Mesenchymal stem cell (in vitro differentiated cells and primary cell): ENCODE measurements around the gene FNDC5.
A peak's percentile ranks its signal among the peaks of the same experiment; 100 is the strongest.

ENCODE experiments used
- DNase-seq: peaks from one replicate; pipeline ENCODE4 v3.0.0-alpha.2; 2013
- H2AFZ ChIP-seq: one replicate; pipeline ENCODE4 v1.6.1; 2013; ENCODE audit warnings: low read depth, mild to moderate bottlenecking, control low read depth, inconsistent platforms, low read length, moderate library complexity
- H2AK5ac ChIP-seq: 2 replicates; pipeline ENCODE4 v1.6.1; 2013; ENCODE audit warnings: low read length, moderate library complexity, mild to moderate bottlenecking, inconsistent platforms; ENCODE audit not compliant: severe bottlenecking
- H2BK120ac ChIP-seq: one replicate; pipeline ENCODE4 v1.6.1; 2013; ENCODE audit warnings: low read depth, mild to moderate bottlenecking, inconsistent platforms, low read length, moderate library complexity
- H2BK12ac ChIP-seq, 2 experiments: one replicate each; pipeline ENCODE4 v1.6.1; 2013; ENCODE audit warnings: inconsistent platforms in 2 of 2, low read length in 2 of 2, mild to moderate bottlenecking in 2 of 2, moderate library complexity in 2 of 2, control low read depth in 1 of 2
- H2BK15ac ChIP-seq: one replicate; pipeline ENCODE4 v1.6.1; 2013; ENCODE audit warnings: mild to moderate bottlenecking, low read depth, inconsistent platforms; ENCODE audit not compliant: poor library complexity, severe bottlenecking
- H2BK5ac ChIP-seq: 2 replicates; pipeline ENCODE4 v1.6.1; 2013; ENCODE audit warnings: low read depth, mild to moderate bottlenecking, low read length, control low read depth, inconsistent platforms; ENCODE audit not compliant: poor library complexity, severe bottlenecking
- H3K14ac ChIP-seq, 2 experiments: one replicate each; pipeline ENCODE4 v1.6.1; 2013; ENCODE audit warnings: inconsistent platforms in 2 of 2, low read length in 2 of 2, control low read depth in 1 of 2, mild to moderate bottlenecking in 1 of 2, moderate library complexity in 1 of 2
- H3K18ac ChIP-seq, 2 experiments: one replicate each; pipeline ENCODE4 v1.6.1; 2013; ENCODE audit warnings: inconsistent platforms in 2 of 2, low read length in 2 of 2, control low read depth in 1 of 2, low read depth in 1 of 2, mild to moderate bottlenecking in 1 of 2
- H3K23ac ChIP-seq, 2 experiments: one replicate each; pipeline ENCODE4 v1.6.1; 2013; ENCODE audit warnings: inconsistent platforms in 2 of 2, low read length in 2 of 2, mild to moderate bottlenecking in 2 of 2, moderate library complexity in 2 of 2, control low read depth in 1 of 2
- H3K27ac ChIP-seq: 2 replicates; pipeline ENCODE4 v1.5.1; 2013; ENCODE audit warnings: mild to moderate bottlenecking, moderate library complexity, low read length, control low read depth, inconsistent platforms; ENCODE audit not compliant: poor library complexity, severe bottlenecking
- H3K27me3 ChIP-seq, 2 experiments: 2 replicates each; pipeline versions ENCODE4 v1.6.1 to v1.7.0; 2013; ENCODE audit warnings: low read length in 2 of 2, mild to moderate bottlenecking in 2 of 2, moderate library complexity in 2 of 2, control low read depth in 1 of 2, inconsistent platforms in 1 of 2; ENCODE audit not compliant: control insufficient read depth in 1 of 2, insufficient read depth in 1 of 2
- H3K36me3 ChIP-seq, 2 experiments: 2 replicates each; pipeline versions ENCODE4 v1.6.1 to v1.7.0; 2013; ENCODE audit warnings: low read length in 2 of 2, control low read depth in 1 of 2, inconsistent platforms in 1 of 2, low read depth in 1 of 2, mild to moderate bottlenecking in 1 of 2; ENCODE audit not compliant: insufficient read depth in 2 of 2, control insufficient read depth in 1 of 2
- H3K4ac ChIP-seq, 2 experiments: one replicate each; pipeline ENCODE4 v1.6.1; 2013; ENCODE audit warnings: inconsistent platforms in 2 of 2, low read length in 2 of 2, mild to moderate bottlenecking in 2 of 2, moderate library complexity in 2 of 2, control low read depth in 1 of 2, low read depth in 1 of 2
- H3K4me1 ChIP-seq: 2 replicates; pipeline ENCODE4 v1.6.1; 2013; ENCODE audit warnings: low read depth, low read length, control low read depth; ENCODE audit not compliant: control insufficient read depth, insufficient read depth
- H3K4me2 ChIP-seq: 2 replicates; pipeline ENCODE4 v1.6.1; 2013; ENCODE audit warnings: low read length, mild to moderate bottlenecking, inconsistent platforms; ENCODE audit not compliant: poor library complexity, severe bottlenecking
- H3K4me3 ChIP-seq, 2 experiments: 2 replicates each; pipeline versions ENCODE4 v1.5.1 to v1.7.0; 2013; ENCODE audit warnings: low read length in 2 of 2, mild to moderate bottlenecking in 2 of 2, control low read depth in 1 of 2, low read depth in 1 of 2; ENCODE audit not compliant: insufficient read depth in 1 of 2
- H3K79me1 ChIP-seq: replicated peaks from 2 replicates; pipeline ENCODE4 v1.6.1; 2013; ENCODE audit warnings: mild to moderate bottlenecking, control low read depth, low read length, inconsistent platforms; ENCODE audit not compliant: poor library complexity, severe bottlenecking
- H3K9ac ChIP-seq: 2 replicates; pipeline ENCODE4 v1.7.0; 2013; ENCODE audit warnings: mild to moderate bottlenecking, low read length, moderate library complexity
- H3K9me3 ChIP-seq: 2 replicates; pipeline ENCODE4 v1.7.0; 2013; ENCODE audit warnings: mild to moderate bottlenecking, low read length; ENCODE audit not compliant: control insufficient read depth
- H4K8ac ChIP-seq: one replicate; pipeline ENCODE4 v1.6.1; 2013; ENCODE audit warnings: inconsistent platforms, mild to moderate bottlenecking, low read length, moderate library complexity
- H4K91ac ChIP-seq: one replicate; pipeline ENCODE4 v1.6.1; 2013; ENCODE audit warnings: mild to moderate bottlenecking, low read length, inconsistent platforms
- WGBS: methylation state at CpG from one replicate; pipeline ENCODE4 v1.1.7; 2013; ENCODE audit warnings: mixed read lengths; 5-methylcytosine and 5-hydroxymethylcytosine counted together

The FNDC5 gene

DNA sequence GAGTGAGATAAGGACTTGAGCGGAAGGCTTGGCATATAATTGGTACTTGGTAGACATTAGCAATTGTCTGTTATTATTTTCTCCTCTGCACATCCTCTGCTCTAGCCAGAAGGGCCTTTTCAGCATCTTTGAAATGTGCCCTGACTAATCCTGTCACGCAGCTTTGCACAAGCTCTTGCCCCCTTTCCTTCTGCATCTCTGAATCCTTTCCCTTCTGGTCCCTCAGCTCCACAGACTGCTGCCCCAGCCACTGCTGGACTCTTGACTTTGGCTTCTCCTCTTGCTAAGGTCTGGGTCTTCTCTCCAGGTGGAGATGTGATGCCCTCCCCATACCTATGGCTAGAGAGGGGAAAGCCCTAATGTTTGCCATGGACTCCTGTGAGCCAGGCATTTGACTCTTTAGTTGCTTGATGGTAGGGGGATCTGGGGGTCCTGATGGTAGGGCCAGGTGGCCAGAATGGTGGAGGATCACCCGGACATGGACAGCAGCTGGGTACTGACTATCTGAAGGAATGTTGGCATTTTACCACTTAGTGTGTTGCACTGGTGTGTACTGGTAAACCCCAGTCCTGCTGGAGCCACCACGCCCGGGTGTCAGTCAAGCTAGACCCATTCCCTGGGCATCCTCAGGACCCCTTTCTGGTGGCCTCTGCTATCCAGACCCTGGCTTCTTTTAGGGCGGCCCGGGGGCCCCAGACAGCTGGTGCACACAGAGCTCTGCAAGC lies 20.0 kb upstream of the FNDC5 start:
- H3K9me3 ChIP-seq, result no peaks in the 10 kb centered on the region
- H3K4ac ChIP-seq, result no peak overlapping the region
- H3K14ac ChIP-seq, result peak overlapping the region in 1 of 2 experiments; percentile 14
- H3K27me3 ChIP-seq, result peaks cover 59 to 70% of the 10 kb centered on the region in 2 experiments
- no peak overlapping the region for H2AFZ ChIP-seq
- H3K9ac ChIP-seq, result no peak overlapping the region
- H3K79me1 ChIP-seq, result no peaks in the 10 kb centered on the region
- no peak overlapping the region for H3K27ac ChIP-seq
- no peak overlapping the region for H4K91ac ChIP-seq
- H3K23ac ChIP-seq, result no peak overlapping the region
- no peak overlapping the region for H2BK120ac ChIP-seq
- WGBS, result 78% methylated on average over 6 of the region's 7 CpGs
- no peak overlapping the region for H4K8ac ChIP-seq
- no peak overlapping the region for H3K18ac ChIP-seq
- H3K4me1 ChIP-seq, result peaks cover 20% of the 10 kb centered on the region
- no peak for DNase-seq
- no peak overlapping the region for H2BK12ac ChIP-seq
- no peak overlapping the region for H2BK5ac ChIP-seq
- no peak overlapping the region for H2AK5ac ChIP-seq
- no peak overlapping the region for H2BK15ac ChIP-seq
- no peak overlapping the region for H3K4me3 ChIP-seq
- H3K36me3 ChIP-seq, result peaks cover 0 to 3% of the 10 kb centered on the region in 2 experiments
- no peak overlapping the region for H3K4me2 ChIP-seq

DNA sequence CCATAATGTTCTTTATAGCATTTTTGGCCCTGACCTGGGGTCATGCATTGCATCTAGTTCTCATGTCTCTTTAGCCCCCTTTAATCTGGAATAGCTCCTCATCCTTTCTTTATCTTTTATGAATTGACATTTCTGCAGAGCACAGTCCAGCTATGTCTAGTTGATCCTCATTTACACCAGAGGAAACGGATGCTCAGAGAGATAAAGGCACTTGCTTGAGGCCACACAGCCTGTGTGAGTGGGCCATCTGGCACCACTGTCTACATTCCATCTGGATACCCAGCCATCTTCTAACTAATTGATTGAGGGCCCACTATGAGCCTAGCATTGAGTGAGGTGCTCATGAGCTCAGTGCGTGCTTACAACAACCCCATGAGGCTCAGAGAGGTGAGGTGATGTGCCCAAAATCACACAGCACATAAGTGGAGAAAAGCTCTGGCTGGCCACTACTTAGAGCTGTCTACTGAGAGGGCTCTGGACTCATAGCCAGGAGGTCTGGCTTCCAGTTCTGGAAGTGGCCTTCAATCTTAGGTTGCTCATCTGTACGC lies 19.1 kb upstream of the FNDC5 start:
- H4K91ac ChIP-seq, result no peak overlapping the region
- H3K36me3 ChIP-seq, result no peaks in the 10 kb centered on the region
- peaks cover 68 to 78% of the 10 kb centered on the region in 2 experiments for H3K27me3 ChIP-seq
- DNase-seq, result no peak
- H3K4me2 ChIP-seq, result no peak overlapping the region
- H2BK15ac ChIP-seq, result peak overlapping the region; percentile 7
- H3K9ac ChIP-seq, result no peak overlapping the region
- H3K18ac ChIP-seq, result no peak overlapping the region
- no peak overlapping the region for H3K23ac ChIP-seq
- WGBS, result 88% methylated on average over 3 of the region's 3 CpGs
- no peak overlapping the region for H3K4me3 ChIP-seq
- no peak overlapping the region for H3K14ac ChIP-seq
- H2BK12ac ChIP-seq, result no peak overlapping the region
- H2BK120ac ChIP-seq, result no peak overlapping the region
- no peak overlapping the region for H3K27ac ChIP-seq
- H2AFZ ChIP-seq, result no peak overlapping the region
- H3K9me3 ChIP-seq, result no peaks in the 10 kb centered on the region
- H3K4ac ChIP-seq, result no peak overlapping the region
- H3K79me1 ChIP-seq, result no peaks in the 10 kb centered on the region
- no peak overlapping the region for H2AK5ac ChIP-seq
- H4K8ac ChIP-seq, result no peak overlapping the region
- H3K4me1 ChIP-seq, result peaks cover 20% of the 10 kb centered on the region
- no peak overlapping the region for H2BK5ac ChIP-seq

DNA sequence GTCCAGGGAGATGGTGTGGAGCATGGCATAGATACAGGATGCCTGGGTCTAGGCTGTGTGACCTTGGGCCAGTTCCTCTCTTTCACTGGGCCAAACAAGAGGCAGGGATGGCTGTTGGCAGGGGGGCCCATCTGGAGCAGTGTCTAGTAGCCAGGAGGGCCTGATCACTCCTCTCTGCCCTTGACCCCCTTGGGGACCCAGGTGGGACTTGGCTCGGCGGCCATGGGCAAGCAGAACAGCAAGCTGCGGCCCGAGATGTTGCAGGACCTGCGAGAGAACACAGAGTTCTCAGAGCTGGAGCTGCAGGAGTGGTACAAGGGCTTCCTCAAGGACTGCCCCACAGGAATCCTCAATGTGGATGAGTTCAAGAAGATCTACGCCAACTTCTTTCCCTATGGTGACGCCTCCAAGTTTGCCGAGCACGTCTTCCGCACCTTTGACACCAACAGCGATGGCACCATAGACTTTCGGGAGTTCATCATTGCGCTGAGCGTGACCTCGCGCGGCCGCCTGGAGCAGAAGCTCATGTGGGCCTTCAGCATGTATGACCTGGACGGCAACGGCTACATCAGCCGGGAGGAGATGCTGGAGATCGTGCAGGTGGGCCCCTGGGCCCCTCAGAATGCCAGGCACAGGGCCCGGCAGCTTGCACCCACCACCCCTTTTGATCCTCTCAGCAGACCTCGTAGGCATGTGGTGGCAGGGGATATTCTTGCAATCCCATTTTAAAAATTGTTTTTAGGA lies 18.1 kb upstream of the FNDC5 start:
- Histone ChIP-seq H3K4me1 (peaks cover 18% of the 10 kb centered on the region), H3K4me2 (no peak overlapping the region), H3K27me3 (peaks cover 77 to 88% of the 10 kb centered on the region in 2 experiments)

DNA sequence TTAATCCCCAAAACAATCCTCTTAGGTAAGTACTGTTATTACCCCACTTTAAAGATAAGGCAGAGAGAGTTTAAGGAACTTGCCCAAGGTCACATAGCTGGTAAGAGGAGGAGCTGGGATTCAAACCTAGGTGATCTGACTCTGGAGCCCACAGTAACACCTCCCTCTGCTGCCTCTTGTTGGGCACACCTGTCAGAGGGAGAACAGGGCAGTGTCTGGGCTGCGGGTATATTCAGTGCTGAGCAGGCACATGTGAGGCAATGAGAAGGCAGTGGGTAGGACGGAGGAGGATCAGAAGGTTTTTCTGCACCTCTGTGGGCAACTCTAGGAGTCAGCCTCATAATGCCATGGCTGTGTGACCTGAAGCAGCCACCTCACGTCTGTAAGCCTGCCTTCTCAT lies 17.4 kb upstream of the FNDC5 start:
- Histone ChIP-seq H3K27me3 (peaks cover 85 to 92% of the 10 kb centered on the region in 2 experiments), H2AFZ (no peak overlapping the region), H2BK120ac (no peak overlapping the region), H2AK5ac (no peak overlapping the region), H3K23ac (no peak overlapping the region), H2BK5ac (no peak overlapping the region), H3K4me1 (peaks cover 14% of the 10 kb centered on the region), H4K8ac (no peak overlapping the region), H4K91ac (no peak overlapping the region), H2BK12ac (no peak overlapping the region), H2BK15ac (no peak overlapping the region), H3K9me3 (no peaks in the 10 kb centered on the region), H3K36me3 (no peaks in the 10 kb centered on the region), H3K79me1 (no peaks in the 10 kb centered on the region), H3K9ac (no peak overlapping the region), H3K14ac (no peak overlapping the region), H3K4ac (no peak overlapping the region), H3K18ac (no peak overlapping the region), H3K27ac (no peak overlapping the region), H3K4me2 (no peak overlapping the region), H3K4me3 (no peak overlapping the region)
- no peak for DNase-seq
- 79% methylated on average over 3 of the region's 3 CpGs for WGBS

More for the DNA sequence above, 18.1 kb upstream of the FNDC5 start:
- Histone ChIP-seq H4K91ac (no peak overlapping the region), H3K4me3 (no peak overlapping the region), H3K27ac (no peak overlapping the region), H2BK15ac (no peak overlapping the region), H3K4ac (no peak overlapping the region), H2AFZ (no peak overlapping the region), H3K23ac (no peak overlapping the region), H3K36me3 (no peaks in the 10 kb centered on the region), H3K9ac (no peak overlapping the region), H3K9me3 (no peaks in the 10 kb centered on the region), H3K79me1 (no peaks in the 10 kb centered on the region), H2BK12ac (no peak overlapping the region), H2AK5ac (no peak overlapping the region), H2BK120ac (no peak overlapping the region), H3K18ac (no peak overlapping the region), H3K14ac (no peak overlapping the region), H2BK5ac (no peak overlapping the region), H4K8ac (no peak overlapping the region)
- no peak for DNase-seq
- WGBS, result 84% methylated on average over 22 of the region's 24 CpGs
